GM18505 (cell line): Measurements from ENCODE around the gene AZIN2.

Source experiments
- ATAC-seq: cut with Tn5 transposase; IDR thresholded peaks from one replicate; pipeline ENCODE4 v1.9.1; 2021; ENCODE audit not compliant: unreplicated experiment
- POLR2A ChIP-seq: IDR thresholded peaks from 4 replicates; pipeline ENCODE4 v1.6.1; 2011; ENCODE audit warnings: borderline replicate concordance; ENCODE audit not compliant: insufficient read depth, insufficient read length; ENCODE audit errors: extremely low read depth

AZIN2 gene

GRCh38 chr1:33070628-33071027 lies 10.3 kb upstream of the AZIN2 start:
- no peak for ATAC-seq
- TF ChIP-seq POLR2A: no peak

- no peak for ATAC-seq
- no peak for TF ChIP-seq POLR2A
Measured at GRCh38 chr1:33072707-33073106, 8.2 kb upstream of the AZIN2 start.

- no peak for ATAC-seq
- TF ChIP-seq POLR2A: no peak
Measured at GRCh38 chr1:33074193-33074945, 6.6 kb upstream of the AZIN2 start.

- no peak for TF ChIP-seq POLR2A
- no peak for ATAC-seq
Measured at GRCh38 chr1:33078030-33078591, 2.8 kb upstream of the AZIN2 start.

- no peak for TF ChIP-seq POLR2A
Measured at GRCh38 chr1:33080373-33080772, 580 bp upstream of the AZIN2 start.

GRCh38 chr1:33081554-33082305 lies 777 bp downstream of the AZIN2 start:
- TF ChIP-seq POLR2A: no peak
- ATAC-seq: no peak

More at GRCh38 chr1:33080373-33080772, 580 bp upstream of the AZIN2 start:
- ATAC-seq: no peak

GRCh38 chr1:33082575-33083108 lies 1.7 kb downstream of the AZIN2 start:
- TF ChIP-seq POLR2A: no peak
- ATAC-seq: no peak

- no peak for TF ChIP-seq POLR2A
Measured at GRCh38 chr1:33085332-33085731, 4.4 kb downstream of the AZIN2 start.

GRCh38 chr1:33086384-33086850 lies 5.5 kb downstream of the AZIN2 start:
- TF ChIP-seq POLR2A: no peak
- ATAC-seq: no peak

More at GRCh38 chr1:33085332-33085731, 4.4 kb downstream of the AZIN2 start:
- ATAC-seq: no peak

GRCh38 chr1:33087677-33088076 lies 6.7 kb downstream of the AZIN2 start:
- ATAC-seq: no peak
- no peak for TF ChIP-seq POLR2A

- ATAC-seq: no peak
- no peak for TF ChIP-seq POLR2A
Measured at GRCh38 chr1:33088119-33088906, 7.4 kb downstream of the AZIN2 start.

GRCh38 chr1:33089457-33089856 lies 8.5 kb downstream of the AZIN2 start:
- no peak for TF ChIP-seq POLR2A
- no peak for ATAC-seq

- ATAC-seq: no peak
- TF ChIP-seq POLR2A: no peak
Measured at GRCh38 chr1:33092438-33092837, 11.5 kb downstream of the AZIN2 start.

GRCh38 chr1:33093004-33093403 lies 12.1 kb downstream of the AZIN2 start:
- no peak for ATAC-seq
- TF ChIP-seq POLR2A: no peak

- ATAC-seq: no peak
- TF ChIP-seq POLR2A: no peak
Measured at GRCh38 chr1:33094486-33094885, 13.5 kb downstream of the AZIN2 start.
